HCT116 (cell line): ENCODE data around the gene CDH23.

Experiments
- CEBPB ChIP-seq: IDR thresholded peaks from 2 replicates; pipeline ENCODE4 v1.6.1; 2012; ENCODE audit warnings: low read depth
- EGR1 ChIP-seq: IDR thresholded peaks from 2 replicates; pipeline ENCODE4 v1.6.1; 2012; ENCODE audit warnings: low read depth
- ELF1 ChIP-seq: IDR thresholded peaks from 2 replicates; pipeline ENCODE4 v1.6.1; 2012; ENCODE audit warnings: low read depth, borderline replicate concordance
- EZH2 ChIP-seq: fragments of 200-600 bp; sonication (generic); IDR thresholded peaks from 2 replicates; pipeline ENCODE4 v1.6.1; 2017; ENCODE audit warnings: antibody characterized with exemption, mixed run types
- FOSL1 ChIP-seq: IDR thresholded peaks from 2 replicates; pipeline ENCODE4 v1.6.1; 2012; ENCODE audit warnings: low read depth
- POLR2A ChIP-seq: IDR thresholded peaks from 2 replicates; pipeline ENCODE4 v1.7.0; 2011; ENCODE audit warnings: borderline replicate concordance; ENCODE audit not compliant: insufficient read depth, insufficient read length; ENCODE audit errors: extremely low read depth
- POLR2AphosphoS5 ChIP-seq: IDR thresholded peaks from 2 replicates; pipeline ENCODE4 v1.6.1; 2011; ENCODE audit warnings: mild to moderate bottlenecking, low read depth, low read length, moderate library complexity
- RAD21 ChIP-seq: IDR thresholded peaks from 2 replicates; pipeline ENCODE4 v1.6.1; 2012; ENCODE audit warnings: low read depth, mild to moderate bottlenecking
- SIN3A ChIP-seq: IDR thresholded peaks from 2 replicates; pipeline ENCODE4 v1.6.1; 2012; ENCODE audit warnings: low read depth
- SP1 ChIP-seq: IDR thresholded peaks from 2 replicates; pipeline ENCODE4 v1.6.1; 2012; ENCODE audit warnings: low read depth
- ZFX ChIP-seq: fragments of 450-650 bp; IDR thresholded peaks from 2 replicates; pipeline ENCODE4 v1.6.1; 2017
- TF ChIP-seq, protein P1 (sequence below), 3 experiments: fragments of 200-600 bp in 1 of 3; sonication (generic) in 1 of 3; IDR thresholded peaks in 2 of 3; conservative IDR thresholded peaks in 1 of 3; 2 replicates each; pipeline ENCODE4 v1.5.1; 2012 to 2017; ENCODE audit warnings: low read depth in 2 of 3, low read length in 2 of 3, antibody characterized with exemption in 1 of 3, borderline replicate concordance in 1 of 3, control low read depth in 1 of 3, mild to moderate bottlenecking in 1 of 3, mixed read lengths in 1 of 3, mixed run types in 1 of 3, moderate library complexity in 1 of 3; ENCODE audit not compliant: insufficient read depth in 1 of 3
- TF ChIP-seq, protein P2 (sequence below): IDR thresholded peaks from 2 replicates; pipeline ENCODE4 v1.6.1; 2012; ENCODE audit warnings: low read depth
- TF ChIP-seq, protein P3 (sequence below): IDR thresholded peaks from 2 replicates; pipeline ENCODE4 v1.6.1; 2011; ENCODE audit warnings: mild to moderate bottlenecking, low read length, moderate library complexity; ENCODE audit not compliant: insufficient replicate concordance; ENCODE audit errors: extremely low read depth

DNA sequence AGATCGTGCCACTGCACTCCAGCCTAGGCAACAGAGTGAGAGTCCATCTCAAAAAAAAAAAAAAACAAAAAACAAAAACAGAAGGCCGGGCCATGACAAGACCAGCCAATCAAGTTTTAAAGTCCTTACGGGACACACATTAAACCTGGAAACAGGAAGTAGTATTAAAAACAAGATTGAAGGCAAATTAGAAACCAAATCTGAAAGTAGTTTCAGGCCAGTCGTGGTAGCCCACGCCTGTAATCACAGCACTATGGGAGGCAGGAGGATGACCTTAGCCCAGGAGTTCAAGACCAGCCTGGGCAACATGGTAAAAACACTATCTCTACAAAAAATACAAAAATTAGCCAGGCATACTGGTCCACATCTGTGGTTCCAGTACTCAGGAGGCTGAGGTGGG is 436.2 kb downstream of the CDH23 start:
- TF ChIP-seq, protein P1, sequence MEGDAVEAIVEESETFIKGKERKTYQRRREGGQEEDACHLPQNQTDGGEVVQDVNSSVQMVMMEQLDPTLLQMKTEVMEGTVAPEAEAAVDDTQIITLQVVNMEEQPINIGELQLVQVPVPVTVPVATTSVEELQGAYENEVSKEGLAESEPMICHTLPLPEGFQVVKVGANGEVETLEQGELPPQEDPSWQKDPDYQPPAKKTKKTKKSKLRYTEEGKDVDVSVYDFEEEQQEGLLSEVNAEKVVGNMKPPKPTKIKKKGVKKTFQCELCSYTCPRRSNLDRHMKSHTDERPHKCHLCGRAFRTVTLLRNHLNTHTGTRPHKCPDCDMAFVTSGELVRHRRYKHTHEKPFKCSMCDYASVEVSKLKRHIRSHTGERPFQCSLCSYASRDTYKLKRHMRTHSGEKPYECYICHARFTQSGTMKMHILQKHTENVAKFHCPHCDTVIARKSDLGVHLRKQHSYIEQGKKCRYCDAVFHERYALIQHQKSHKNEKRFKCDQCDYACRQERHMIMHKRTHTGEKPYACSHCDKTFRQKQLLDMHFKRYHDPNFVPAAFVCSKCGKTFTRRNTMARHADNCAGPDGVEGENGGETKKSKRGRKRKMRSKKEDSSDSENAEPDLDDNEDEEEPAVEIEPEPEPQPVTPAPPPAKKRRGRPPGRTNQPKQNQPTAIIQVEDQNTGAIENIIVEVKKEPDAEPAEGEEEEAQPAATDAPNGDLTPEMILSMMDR (IDR thresholded peaks at IDR 0.05 in 2 of 3, conservative IDR thresholded peaks at IDR 0.05 in 1 of 3; ENCODE audit: borderline replicate concordance in 1 of 3, insufficient read depth in 1 of 3, low read depth in 2 of 3, low read length in 2 of 3) = no peak
- no peak for TF ChIP-seq SP1
- no peak for TF ChIP-seq SIN3A
- TF ChIP-seq EGR1 = no peak
- TF ChIP-seq EZH2 = no peak
- TF ChIP-seq POLR2A = no peak
- TF ChIP-seq RAD21 = no peak
- no peak for TF ChIP-seq POLR2AphosphoS5
- no peak for TF ChIP-seq CEBPB
- TF ChIP-seq ZFX = no peak
- TF ChIP-seq, protein P2, sequence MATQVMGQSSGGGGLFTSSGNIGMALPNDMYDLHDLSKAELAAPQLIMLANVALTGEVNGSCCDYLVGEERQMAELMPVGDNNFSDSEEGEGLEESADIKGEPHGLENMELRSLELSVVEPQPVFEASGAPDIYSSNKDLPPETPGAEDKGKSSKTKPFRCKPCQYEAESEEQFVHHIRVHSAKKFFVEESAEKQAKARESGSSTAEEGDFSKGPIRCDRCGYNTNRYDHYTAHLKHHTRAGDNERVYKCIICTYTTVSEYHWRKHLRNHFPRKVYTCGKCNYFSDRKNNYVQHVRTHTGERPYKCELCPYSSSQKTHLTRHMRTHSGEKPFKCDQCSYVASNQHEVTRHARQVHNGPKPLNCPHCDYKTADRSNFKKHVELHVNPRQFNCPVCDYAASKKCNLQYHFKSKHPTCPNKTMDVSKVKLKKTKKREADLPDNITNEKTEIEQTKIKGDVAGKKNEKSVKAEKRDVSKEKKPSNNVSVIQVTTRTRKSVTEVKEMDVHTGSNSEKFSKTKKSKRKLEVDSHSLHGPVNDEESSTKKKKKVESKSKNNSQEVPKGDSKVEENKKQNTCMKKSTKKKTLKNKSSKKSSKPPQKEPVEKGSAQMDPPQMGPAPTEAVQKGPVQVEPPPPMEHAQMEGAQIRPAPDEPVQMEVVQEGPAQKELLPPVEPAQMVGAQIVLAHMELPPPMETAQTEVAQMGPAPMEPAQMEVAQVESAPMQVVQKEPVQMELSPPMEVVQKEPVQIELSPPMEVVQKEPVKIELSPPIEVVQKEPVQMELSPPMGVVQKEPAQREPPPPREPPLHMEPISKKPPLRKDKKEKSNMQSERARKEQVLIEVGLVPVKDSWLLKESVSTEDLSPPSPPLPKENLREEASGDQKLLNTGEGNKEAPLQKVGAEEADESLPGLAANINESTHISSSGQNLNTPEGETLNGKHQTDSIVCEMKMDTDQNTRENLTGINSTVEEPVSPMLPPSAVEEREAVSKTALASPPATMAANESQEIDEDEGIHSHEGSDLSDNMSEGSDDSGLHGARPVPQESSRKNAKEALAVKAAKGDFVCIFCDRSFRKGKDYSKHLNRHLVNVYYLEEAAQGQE = no peak
- TF ChIP-seq, protein P3, sequence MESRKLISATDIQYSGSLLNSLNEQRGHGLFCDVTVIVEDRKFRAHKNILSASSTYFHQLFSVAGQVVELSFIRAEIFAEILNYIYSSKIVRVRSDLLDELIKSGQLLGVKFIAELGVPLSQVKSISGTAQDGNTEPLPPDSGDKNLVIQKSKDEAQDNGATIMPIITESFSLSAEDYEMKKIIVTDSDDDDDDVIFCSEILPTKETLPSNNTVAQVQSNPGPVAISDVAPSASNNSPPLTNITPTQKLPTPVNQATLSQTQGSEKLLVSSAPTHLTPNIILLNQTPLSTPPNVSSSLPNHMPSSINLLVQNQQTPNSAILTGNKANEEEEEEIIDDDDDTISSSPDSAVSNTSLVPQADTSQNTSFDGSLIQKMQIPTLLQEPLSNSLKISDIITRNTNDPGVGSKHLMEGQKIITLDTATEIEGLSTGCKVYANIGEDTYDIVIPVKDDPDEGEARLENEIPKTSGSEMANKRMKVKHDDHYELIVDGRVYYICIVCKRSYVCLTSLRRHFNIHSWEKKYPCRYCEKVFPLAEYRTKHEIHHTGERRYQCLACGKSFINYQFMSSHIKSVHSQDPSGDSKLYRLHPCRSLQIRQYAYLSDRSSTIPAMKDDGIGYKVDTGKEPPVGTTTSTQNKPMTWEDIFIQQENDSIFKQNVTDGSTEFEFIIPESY = no peak
- TF ChIP-seq ELF1 = no peak
- no peak for TF ChIP-seq FOSL1
